HG03460 (cell line): Measurements from ENCODE around the gene RBM47.
"Not testable (repeated sequence)": the region's sequence is repeated elsewhere in the genome, so short reads cannot be mapped to it uniquely, and the experiment has no call there.

Experiments
- ATAC-seq: cut with Tn5 transposase; IDR thresholded peaks from one replicate; pipeline ENCODE4 v1.9.1; 2021; ENCODE audit not compliant: unreplicated experiment

RBM47 gene

GRCh38 chr4:40418430-40419230, 211.0 kb downstream of the RBM47 start:
- no peak for ATAC-seq

GRCh38 chr4:40417941-40418340, 211.7 kb downstream of the RBM47 start:
- ATAC-seq, result no peak

- no peak for ATAC-seq
These were observed 215.0 kb downstream of the RBM47 start for GRCh38 chr4:40414673-40415072.

DNA sequence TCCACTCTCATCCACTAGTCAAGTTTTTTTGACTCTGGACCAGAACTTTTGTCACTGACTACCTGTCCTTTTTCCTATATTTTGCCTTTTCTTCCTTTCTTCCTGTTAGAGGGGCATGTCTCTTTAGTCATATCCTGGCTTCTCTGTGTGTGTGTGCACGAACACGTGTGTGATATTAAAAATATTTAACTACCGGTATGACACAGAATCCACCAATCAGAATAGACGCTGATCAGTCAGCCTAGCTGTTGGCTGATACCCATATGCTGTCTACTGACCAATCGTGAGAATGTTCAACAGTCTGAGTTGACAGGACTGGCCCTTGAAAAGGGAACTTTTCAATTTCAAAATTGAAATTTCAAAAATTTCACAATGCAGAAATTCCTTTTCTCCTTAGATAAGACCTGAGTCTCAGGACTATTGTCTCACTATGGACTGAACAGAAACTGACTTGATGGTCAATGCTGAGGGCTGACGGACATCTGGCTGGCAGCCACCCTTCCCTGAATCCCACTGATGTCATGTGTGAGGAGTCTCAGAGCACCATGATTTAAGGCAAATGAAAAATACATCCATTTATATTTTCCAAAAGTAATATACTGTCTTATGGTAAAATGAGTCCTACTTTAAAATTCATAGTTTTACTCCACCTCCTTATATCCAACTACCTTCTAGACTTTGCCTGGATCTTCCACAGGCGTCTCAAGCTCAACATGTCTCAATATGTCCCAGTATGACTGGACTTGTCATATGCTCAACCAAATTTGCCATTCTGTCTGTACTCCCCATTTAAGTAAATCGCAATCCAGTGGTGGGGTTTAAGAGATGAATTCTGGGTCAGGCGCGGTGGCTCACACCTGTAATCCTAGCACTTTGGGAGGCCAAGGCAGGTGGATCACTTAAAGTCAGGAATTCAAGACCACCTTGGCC, 216.5 kb downstream of the RBM47 start:
- ATAC-seq, result no peak

- no peak for ATAC-seq
These were observed 217.3 kb downstream of the RBM47 start for GRCh38 chr4:40412388-40412787.

GRCh38 chr4:40409835-40410234, 219.8 kb downstream of the RBM47 start:
- no peak for ATAC-seq

DNA sequence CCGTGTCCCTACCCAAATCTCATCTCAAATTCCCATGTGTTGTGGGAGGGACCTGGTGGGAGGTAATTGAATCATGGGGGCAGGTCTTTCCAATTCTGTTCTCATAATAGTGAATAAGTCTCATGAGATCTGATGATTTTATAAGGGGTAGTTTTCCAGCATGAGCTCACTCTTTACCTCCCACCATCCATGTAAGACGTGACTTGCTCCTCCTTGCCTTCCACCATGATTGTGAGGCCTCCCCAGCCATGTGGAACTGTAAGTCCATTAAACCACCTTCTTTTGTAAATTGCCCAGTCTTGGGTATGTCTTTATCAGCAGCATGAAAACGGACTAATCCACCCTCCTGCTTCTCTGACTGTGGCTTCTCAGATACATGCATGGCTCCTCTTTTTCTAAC, 222.2 kb downstream of the RBM47 start:
- ATAC-seq, result not testable (repeated sequence)

- no peak for ATAC-seq
These were observed 223.3 kb downstream of the RBM47 start for GRCh38 chr4:40406340-40406739.

- ATAC-seq, result no peak
These were observed 224.5 kb downstream of the RBM47 start for GRCh38 chr4:40405193-40405592.

- no peak for ATAC-seq
These were observed 226.6 kb downstream of the RBM47 start for GRCh38 chr4:40403081-40403480.

DNA sequence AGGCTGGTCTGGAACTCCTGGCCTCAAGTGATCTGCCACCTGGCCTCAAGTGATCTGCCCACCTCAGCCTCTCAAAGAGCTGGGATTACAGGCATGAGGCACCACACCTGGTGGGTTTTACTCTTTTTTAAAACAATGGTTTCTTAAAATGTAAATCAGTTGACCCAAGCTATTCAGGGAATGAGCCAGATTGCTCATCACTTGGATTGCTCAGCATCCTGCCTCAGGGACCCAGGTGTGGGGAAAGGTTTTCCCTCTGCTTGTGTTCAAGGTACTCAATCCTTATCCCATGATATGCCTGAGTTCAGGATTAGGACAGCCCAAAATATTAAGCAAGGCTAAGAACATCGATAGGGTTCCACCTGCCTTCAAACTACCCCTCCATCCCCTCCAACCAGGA, 227.1 kb downstream of the RBM47 start:
- ATAC-seq, result no peak

GRCh38 chr4:40401631-40402030, 228.0 kb downstream of the RBM47 start:
- no peak for ATAC-seq

DNA sequence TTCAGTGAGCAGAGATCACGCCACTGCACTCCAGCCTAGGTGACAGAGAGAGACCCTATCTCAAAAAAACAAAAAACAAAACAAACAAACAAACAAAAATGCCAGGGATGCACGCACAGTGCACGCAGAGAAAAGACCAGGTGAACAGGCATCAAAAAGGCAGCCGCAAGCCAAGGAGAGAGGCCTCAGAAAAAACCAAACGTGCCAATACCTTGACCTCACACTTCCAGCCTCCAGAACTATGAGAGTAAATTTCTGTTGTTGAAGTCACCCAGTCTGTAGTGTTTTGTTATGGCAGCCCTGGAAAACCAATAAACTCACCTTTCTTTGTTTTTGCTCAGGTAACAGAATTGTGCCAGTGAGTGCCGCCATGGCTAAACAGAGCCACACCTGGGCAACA, 228.6 kb downstream of the RBM47 start:
- no peak for ATAC-seq

GRCh38 chr4:40399578-40399977, 230.1 kb downstream of the RBM47 start:
- ATAC-seq, result no peak

DNA sequence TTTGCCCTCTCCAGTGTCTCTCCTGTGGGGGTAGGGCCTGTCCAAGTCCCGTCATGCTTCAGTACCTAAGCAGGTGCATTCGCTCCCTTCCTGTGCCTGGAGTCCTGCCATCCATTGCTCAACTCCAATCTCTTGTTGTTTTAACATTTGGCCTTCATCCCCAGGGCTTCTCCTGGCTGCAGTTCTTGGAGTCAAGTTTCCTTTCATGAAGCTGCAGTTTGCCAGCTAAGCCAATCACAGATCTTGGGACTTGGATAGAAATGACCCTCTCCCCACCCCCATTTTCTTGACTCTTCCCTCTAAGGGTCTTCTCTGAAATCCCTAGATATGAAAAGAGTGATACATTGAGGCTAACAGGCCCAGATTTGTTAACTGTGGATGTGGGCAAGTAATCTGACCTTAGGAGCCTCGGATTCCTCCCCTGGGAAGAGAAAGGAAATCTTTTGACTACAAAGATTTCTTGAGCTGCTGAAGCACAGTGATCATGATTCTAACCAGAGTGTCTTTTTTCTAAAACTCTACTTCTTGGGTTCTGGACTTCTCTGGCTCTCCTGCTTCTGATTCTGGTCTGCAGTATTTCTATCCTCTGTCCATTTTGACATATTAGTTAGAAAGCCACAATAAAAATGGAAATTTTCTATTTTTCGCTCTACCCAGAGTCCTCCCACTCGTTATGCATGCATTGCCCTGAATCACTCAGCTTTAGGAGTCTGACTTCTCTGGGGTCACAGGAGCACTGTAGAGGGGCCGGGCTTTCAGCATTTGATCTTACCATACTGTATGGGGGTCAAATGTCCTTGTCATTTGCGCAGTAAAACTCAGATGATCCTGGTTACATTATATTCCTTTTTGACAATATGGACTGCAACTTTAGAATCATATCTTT, 233.5 kb downstream of the RBM47 start:
- no peak for ATAC-seq

DNA sequence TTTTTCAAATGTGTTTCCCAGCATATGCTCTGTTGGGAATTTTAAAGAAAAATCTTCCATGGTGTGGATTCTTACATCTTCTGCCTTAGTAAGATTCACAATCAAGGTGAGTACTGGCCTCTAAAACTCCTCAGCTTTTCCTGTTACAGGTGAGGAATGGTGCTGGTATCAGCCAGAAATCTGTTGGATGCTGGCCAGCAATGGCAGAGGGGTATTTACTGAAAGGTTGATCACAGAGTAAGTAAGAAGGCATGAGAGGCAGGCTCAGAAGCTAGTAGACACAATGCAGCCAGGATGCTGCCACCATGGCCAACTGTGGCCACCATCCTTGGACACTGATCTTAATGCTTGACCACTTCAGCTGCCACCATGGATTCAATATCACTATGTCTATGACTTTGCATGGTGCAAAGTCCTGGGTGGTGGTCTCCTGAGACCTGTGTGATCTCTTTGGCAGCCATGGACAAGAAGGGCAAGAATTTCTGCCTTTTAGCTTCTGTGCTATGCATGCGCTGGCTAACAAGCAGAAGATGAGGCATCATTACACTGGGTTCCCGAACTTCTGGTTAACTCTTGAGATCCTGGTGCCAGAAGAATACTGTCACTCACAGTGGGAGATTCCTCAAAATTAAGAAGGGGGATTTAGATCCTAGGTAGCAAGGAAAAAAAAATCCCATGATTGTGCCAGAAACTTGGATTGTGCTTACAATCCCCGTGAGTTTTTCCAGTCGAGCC, 234.3 kb downstream of the RBM47 start:
- no peak for ATAC-seq

DNA sequence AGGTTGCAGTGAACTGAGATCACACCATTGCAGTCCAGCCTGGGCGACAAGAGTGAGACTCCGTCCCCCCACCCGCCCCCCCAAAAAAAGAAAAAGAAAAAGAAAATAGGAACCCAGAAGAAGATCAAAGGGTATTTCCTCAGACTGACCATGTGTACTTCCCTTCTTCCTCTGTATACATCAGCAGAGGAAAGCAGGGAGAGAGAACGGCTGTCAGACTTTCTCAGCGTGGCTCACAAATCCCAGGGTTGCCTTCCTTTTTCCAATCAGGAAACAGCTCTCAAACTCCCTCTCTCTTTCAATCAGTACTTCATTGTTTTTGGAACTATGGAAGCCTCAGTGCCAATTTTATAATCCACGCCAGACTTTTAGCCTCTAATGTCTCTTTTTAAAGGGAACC, 235.4 kb downstream of the RBM47 start:
- no peak for ATAC-seq

DNA sequence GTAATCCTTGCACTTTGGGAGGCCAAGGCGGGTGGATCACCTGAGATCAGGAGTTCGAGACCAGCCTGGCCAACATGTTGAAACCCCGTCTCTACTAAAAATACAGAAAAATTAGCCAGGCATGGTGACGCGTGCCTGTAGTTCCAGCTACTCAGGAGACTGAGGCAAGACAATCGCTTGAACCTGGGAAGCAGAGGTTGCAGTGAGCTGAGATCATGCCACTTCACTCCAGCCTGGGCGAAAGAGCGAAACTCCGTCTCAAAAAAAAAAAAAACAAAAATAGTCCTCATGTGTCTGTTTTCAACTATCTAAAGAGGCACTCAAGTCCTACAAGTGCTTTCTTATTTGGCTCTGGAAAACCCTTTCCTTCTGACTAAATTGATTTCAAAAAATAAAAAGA, 237.4 kb downstream of the RBM47 start:
- not testable (repeated sequence) for ATAC-seq

GRCh38 chr4:40389986-40390385, 239.7 kb downstream of the RBM47 start:
- ATAC-seq, result no peak

- no peak for ATAC-seq
These were observed 241.4 kb downstream of the RBM47 start for GRCh38 chr4:40388239-40388638.
